HG02852 (cell line): ENCODE results near the gene SAMD4A.

Source experiments
- ATAC-seq: cut with Tn5 transposase; IDR thresholded peaks from one replicate; pipeline ENCODE4 v1.9.1; 2021; ENCODE audit warnings: mild to moderate bottlenecking, moderate library complexity; ENCODE audit not compliant: unreplicated experiment

Gene SAMD4A

DNA sequence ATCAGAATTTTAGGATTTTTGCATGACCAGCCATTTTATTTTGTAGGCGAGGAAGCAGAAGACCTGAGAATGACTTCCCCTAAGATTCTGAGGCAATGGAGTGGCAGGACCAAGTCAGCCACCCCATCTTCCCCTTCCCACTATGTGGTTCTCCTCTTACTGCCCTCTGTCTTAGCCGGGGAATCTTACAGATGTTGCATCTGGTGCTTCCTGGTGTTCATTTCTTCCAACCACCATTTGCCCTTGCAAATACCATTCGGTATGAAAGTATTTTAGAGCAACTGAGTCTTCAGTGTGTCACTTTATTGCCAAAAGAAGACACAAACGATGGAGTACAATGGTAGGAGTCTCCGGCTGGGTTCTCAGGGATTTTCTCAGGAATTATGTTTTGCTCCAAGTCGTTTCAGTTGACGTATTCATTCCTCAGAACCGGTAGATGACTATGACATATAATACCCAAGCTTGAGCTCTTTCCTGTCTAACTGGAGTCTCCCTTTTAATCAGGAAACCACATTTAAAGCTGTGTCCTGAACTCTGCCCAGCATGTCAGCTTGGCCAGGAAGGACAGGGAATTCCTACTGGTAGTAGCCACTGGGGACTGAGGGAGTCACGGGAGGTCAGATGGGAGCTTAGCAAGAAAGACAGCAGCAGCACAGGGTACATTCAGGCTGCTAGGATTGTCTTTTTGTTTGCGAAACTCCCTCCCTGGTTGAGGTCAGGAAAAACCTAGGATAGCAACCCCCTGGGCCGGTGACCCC is 87.0 kb downstream of the SAMD4A start:
- ATAC-seq: no peak

GRCh38 chr14:54654605-54655004 is 87.7 kb downstream of the SAMD4A start:
- no peak for ATAC-seq

DNA sequence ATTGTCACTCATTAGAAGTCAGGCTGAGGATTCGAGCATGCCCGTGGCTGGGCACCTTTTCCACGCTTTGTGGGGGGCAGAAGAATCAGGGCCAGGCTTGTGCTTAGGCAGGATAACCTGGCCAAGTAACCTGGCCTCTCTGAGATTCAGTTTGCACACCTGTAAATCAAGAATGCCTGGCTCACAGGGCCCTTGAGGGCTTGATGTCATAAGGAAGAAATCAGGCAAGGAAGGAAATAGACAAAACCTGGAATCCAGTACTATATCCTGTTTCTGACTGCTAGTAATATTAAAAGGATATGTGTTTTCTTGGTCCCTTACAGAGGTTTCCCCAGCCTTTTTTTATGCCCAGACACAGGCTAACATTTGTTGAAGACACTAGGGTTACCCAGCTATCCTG is 91.9 kb downstream of the SAMD4A start:
- ATAC-seq: no peak

GRCh38 chr14:54659365-54659764 is 92.4 kb downstream of the SAMD4A start:
- ATAC-seq: no peak

DNA sequence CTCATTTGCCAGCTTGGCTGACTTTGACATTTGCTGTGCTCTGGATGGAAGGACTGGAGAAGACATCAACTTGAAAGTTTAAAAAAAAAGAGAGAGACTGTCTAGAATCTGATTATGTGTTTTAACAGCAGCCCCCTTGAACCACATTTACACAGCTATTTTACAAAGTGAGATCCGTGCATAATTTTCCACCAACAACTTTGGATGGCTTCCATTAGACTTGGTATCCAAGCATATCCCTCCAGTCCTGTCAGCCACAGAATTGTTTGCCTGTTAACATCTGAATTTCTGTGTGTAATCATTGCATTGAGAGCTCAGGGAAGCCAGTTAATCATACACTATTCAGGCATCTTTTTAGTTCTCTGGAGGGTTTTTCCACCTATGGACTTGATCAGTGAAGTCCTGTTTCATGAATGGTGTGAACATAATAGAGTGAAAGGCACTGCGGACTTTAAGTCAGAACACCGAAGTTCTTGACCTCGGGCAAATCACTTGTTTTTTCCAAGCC is 93.7 kb downstream of the SAMD4A start:
- no peak for ATAC-seq

DNA sequence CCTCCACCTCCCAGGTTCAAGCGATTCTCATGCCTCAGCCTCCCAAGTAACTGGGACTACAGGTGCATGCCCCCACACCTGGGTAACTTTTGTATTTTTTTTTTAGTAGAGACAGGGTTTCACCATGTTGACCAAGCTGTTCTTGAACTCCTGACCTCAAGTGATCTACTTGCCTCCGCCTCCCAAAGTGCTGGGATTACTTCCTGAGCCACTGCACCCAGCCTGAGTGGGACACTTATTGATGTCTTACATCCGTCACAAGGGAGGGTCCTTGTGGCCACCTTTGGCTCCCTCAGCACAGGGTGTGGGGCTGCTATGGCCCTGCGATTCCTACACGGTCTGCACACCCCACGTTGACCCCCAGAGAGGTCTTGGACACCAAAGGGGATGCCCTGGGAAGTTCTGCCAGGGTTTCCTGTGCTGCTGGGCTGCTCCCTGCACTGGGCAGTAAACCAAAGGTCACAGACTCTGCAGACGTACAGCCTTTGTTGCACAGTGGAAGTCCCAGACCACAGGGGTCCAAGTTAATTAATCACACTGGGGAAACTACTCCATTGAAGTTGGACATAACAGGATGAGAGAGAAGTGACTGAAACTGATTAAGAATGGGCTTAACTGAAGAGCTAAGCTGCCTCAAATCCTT is 95.7 kb downstream of the SAMD4A start:
- ATAC-seq: no peak

DNA sequence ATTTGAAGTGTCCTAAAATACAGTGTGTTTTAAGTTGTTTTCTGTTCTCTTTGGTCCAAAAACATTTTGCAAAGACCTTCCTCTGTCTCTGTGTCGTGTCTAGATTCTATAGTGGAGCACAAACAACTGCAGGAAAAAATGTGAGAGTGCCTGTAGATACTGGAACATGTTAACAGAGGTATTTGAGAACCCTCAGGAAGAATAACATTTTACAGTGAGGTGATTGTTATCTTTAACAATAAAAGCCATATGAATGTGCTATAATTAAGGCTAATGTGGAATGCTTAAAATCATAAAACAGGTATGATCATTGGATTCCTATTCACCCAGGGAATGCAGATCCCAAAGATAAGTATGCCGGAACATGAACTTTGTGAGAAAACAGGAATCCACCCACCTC is 98.0 kb downstream of the SAMD4A start:
- ATAC-seq: no peak

DNA sequence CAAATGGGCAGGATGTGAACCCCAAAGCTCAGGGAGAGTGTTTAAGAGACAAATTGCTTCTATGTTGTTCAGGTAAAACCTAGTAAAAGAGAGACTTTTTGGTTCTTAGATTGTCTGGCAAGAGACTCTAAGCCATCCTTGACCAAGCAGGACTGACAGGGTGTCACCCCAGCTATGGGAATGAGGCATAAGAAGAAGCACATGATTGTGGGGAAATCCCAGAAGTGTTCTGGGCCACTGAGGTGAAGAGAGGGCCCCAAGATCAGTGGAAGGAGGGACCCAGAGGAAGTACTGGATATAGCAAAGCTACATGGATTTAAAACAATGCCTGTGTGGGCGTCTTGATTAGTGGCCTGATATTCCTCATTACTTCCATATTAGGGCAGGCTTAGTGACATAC is 99.0 kb downstream of the SAMD4A start:
- ATAC-seq: peak; percentile 79

DNA sequence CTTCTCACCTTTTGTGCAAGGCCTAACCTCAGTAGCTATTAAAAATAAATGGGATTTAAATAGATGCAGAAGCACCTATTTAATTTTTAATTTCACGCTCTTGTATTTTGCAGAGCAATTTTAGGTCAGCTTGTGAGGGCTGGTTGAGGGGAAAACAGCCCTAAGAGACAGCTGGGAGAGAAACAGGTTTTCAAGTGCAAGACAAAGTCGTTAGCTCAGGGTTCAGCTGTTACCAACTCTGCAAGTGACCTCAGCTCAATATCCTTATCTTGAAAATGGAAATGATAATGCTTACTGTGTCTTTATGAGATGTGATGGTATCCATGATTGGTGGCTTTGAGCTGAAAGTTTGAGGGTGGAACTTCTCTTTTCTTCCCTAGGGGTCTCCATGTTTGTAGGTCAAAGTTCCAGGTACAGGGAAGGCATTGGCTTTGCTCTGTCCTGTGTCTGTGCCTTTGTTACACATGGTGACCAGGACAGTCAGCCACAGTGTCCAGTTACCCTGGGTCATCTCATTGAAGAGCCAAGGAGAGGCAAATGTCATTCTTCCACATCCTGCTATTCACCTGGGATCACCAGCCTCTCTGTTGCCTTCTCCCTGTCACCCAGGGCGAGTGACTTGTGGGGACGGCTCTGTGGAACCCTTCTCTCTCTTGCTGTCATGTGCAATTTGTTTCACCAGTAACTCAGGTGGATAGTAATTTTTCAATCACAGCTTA is 100.3 kb downstream of the SAMD4A start:
- ATAC-seq: no peak

DNA sequence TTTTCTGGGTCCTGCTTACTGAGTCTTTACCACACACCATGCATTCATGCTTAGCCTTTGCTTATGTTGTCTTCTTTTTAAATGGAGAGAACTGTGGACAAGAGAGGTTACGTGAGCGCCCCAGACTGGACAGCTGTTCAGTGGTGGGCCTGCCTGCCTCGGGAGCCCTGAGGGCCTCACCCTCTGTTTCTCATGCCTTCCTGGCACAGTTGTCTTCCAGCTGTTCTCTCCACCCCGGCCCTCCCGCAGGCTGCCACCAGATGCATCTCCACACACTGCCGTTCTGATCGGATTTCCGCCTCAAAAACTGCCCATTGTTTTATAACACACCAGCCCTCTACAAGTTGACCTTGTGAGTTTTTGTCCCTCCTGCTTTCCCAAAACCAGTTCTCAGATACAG is 100.8 kb downstream of the SAMD4A start:
- ATAC-seq: no peak

- ATAC-seq: no peak
These were observed 103.0 kb downstream of the SAMD4A start for GRCh38 chr14:54669721-54670561.

- ATAC-seq: no peak
These were observed 104.6 kb downstream of the SAMD4A start for GRCh38 chr14:54671537-54671936.

DNA sequence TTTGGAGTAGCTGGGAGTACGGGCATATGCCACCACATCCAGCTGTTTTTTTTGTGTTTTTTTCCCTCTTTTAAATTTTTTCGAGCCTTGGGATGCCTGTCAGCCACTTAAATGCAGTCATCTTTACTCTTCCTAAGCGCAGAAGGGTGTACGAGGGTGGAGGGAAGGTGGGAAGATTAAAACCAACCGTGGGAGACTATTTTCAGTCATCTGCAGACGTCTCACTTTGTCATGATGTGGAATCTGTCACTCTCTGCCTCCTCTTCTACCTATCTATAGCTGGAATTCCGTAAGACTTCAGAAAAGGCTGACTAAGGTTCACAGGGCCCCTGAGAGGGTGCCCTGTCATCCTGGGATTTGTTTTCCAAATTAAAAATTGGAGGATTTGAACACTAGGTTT is 105.3 kb downstream of the SAMD4A start:
- no peak for ATAC-seq

DNA sequence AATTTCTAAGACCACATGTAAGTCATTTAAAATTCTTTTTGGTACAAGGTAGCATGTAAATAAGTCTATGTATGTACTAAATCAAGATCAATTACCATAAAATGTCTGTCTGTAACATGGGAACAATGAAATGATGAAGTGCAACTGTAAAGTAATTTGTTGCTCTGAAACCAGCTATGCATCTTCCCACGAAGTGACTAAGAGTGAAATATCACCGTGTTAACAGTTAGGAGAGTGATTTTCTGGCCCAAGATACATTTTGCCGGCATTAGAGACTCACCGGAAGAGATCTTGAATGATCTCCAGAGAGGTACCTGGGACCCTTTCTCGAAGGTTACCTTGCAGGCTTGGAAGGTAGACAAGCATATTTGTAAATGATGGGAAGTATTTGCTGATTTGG is 105.8 kb downstream of the SAMD4A start:
- peak; percentile 62 for ATAC-seq

GRCh38 chr14:54673193-54674045 is 106.5 kb downstream of the SAMD4A start:
- no peak for ATAC-seq

DNA sequence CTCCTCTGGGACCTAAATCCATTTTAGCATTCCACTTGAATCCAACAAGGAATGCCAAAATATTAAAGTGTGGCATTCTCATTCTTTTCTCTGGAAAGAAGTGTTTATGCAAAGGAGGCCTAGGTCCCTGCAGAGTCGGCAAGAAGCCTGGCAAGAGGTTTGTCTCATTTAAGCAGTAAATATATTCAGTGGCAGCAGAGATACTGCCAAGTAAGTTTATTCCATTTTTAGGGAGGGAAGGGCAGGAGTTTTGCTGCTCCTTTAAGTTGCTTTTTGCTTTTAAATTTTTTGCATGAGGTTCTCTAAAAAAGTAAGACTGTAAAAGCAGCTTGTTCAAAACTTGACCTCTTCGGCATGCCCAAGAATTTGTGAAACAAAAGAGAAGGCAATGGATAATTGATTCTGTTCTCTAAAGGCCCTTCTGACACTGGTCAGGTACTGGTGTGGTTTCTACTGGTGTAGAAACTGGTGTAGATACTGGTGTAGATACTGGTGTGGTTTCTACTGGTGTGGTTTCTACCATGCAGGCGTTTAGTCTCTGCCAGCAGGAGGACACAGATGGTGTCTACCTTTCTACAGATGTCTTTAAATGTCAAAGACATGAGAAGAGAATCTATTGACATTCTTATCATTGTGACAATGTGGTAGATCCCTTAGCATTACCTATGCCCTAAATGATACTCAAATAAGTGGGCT is 107.3 kb downstream of the SAMD4A start:
- peak; percentile 78 for ATAC-seq

DNA sequence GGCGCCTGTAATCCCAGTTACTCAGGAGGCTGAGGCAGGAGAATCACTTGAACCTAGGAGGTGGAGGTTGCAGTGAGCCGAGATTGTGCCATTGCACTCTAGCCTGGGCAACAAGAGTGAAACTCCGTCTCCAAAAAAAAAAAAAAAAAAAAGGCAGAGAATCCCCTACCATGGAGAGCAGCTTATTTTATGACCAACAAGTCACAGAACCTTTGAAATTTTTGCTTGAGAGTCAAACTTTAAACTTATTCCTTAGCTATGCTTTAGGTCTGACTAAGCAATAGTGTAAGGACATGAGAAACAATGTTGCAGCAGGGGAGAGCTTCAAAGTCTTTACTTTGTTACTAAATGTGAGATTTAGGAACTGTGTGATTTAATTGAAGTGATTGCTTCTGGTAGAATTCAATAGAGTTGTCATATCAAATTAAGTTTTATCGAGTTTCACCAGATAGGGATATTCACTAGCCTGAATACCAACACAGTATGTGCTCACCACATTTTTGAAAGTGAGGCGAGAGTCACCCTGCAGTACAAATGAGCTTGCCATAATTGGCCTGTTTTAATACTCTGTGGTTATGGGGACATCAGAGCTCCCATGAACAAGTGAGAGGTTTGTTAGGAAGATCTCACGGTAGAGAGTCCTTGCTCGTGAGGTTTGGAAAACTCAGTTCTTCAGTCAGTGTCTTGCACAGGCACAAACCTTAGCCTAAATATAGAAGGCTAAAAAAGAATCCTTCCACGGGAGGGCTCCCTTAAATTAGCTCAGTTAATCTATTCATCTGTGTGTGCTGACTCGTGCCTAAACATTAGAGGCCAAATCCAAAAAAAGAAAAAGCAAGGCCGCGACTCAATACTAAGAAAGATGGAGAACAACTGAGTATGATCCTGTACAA is 108.6 kb downstream of the SAMD4A start:
- ATAC-seq: no peak
